ENCODE measurements around the gene GRB10. TPM values are rescaled to one million over a fixed set of nuclear protein-coding genes. Genes with fewer than 3 reads are reported as not detected.

Gene GRB10
- total RNA-seq, 1 donor from 2014 or later, result not detected

DNA sequence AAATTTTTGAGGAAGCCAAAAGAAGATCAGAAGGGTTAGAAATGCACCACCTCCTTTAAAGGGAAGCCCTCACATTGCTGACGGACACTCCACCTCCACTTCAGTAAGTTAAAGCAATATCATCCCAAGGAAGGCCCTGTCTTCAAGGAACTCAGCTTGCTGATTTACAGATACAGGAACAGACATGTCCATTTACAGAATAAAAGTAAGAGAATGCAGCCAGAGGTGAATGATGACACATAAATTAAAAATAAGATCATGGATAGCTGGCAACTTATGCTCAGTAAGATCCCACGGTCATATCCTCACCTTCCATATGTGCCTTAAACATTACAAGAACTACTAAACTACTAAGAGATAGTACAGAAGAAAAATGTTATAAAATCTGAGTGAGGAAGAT lies 20.4 kb downstream of the GRB10 start:
- POLR2A ChIA-PET, result no interaction called here
- Mint-ChIP-seq H3K4me1 (no peaks in the 10 kb centered on the region), H3K27ac (no peak overlapping the region), H3K4me3 (no peak overlapping the region), H3K9me3 (no peaks in the 10 kb centered on the region), H3K36me3 (ENCODE audit: low read depth) (no peaks in the 10 kb centered on the region), H3K27me3 (no peaks in the 10 kb centered on the region)
- ATAC-seq (ENCODE audit: low read depth) (no peak), DNase-seq (no peak)
- intact Hi-C loops (cut with micrococcal nuclease), result no loop called here
- TF ChIP-seq, protein P1, sequence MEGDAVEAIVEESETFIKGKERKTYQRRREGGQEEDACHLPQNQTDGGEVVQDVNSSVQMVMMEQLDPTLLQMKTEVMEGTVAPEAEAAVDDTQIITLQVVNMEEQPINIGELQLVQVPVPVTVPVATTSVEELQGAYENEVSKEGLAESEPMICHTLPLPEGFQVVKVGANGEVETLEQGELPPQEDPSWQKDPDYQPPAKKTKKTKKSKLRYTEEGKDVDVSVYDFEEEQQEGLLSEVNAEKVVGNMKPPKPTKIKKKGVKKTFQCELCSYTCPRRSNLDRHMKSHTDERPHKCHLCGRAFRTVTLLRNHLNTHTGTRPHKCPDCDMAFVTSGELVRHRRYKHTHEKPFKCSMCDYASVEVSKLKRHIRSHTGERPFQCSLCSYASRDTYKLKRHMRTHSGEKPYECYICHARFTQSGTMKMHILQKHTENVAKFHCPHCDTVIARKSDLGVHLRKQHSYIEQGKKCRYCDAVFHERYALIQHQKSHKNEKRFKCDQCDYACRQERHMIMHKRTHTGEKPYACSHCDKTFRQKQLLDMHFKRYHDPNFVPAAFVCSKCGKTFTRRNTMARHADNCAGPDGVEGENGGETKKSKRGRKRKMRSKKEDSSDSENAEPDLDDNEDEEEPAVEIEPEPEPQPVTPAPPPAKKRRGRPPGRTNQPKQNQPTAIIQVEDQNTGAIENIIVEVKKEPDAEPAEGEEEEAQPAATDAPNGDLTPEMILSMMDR (IDR thresholded peaks at IDR 0.05), result no peak
- CTCF ChIA-PET, result no interaction called here

DNA sequence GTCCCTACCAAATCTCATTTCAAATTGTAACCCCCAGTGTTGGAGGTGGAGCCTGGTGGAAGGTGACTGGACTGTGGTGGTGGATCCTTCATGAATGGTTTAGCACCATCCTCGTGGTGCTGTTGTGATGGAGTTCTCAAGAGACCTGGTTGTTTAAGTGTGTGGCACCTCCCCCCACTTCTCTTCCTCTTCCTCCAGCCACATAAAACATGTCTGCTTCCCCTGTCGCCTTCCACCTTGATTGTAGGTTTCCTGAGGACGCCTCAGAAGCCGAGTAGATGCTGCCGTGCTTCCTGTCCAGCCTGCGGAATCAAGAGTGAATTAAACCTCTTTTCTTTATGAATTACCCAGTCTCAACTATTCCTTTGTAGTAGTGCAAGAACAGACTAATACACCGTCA lies 21.0 kb downstream of the GRB10 start:
- no peak for DNase-seq
- Mint-ChIP-seq H3K9me3 (no peaks in the 10 kb centered on the region), H3K27me3 (no peaks in the 10 kb centered on the region), H3K36me3 (ENCODE audit: low read depth) (no peaks in the 10 kb centered on the region), H3K4me1 (no peaks in the 10 kb centered on the region), H3K4me3 (no peak overlapping the region), H3K27ac (no peak overlapping the region)
- intact Hi-C loops (cut with micrococcal nuclease), result no loop called here
- ChIA-PET POLR2A (no interaction called here), CTCF (no interaction called here)
- TF ChIP-seq, protein P1 (IDR thresholded peaks at IDR 0.05), result no peak
- ATAC-seq (ENCODE audit: low read depth), result no peak

DNA sequence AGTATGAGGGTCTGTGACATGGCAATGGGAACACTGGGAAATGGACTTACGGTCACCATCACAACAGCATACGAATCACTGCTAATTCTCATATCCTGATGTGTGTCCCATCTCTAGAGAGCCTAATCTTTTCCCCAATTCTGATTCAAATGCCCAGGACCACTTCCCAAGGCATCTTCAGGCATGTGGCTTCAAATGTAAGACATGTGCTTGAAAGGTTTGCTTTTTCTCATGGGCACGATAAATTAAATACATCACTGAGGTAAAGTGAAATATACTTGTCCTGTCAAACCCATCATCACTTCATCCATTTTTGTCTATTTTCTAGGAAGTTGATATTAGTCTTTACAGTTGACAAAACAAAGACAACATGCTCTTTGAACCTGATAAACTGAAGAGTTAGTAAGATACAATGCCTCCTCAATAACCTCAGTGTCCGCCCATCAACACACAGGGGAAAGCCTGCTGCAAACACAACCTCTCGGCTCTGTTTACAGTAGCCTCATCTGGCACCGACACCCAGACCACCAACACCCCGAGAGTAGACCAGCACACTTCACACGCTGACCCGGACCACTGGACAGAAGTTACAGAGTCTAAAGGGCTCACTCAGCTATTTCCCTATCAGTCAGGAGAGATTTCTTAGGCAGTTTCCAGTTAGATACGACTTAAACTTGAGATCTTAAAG lies 24.8 kb downstream of the GRB10 start:
- no peaks in the 10 kb centered on the region for H3K9me3 Mint-ChIP-seq
- TF ChIP-seq, protein P1 (IDR thresholded peaks at IDR 0.05), result no peak
- DNase-seq (no peak), ATAC-seq (ENCODE audit: low read depth) (no peak)
- no peak overlapping the region for H3K4me3 Mint-ChIP-seq
- POLR2A ChIA-PET, result no interaction called here
- H3K4me1 Mint-ChIP-seq, result no peaks in the 10 kb centered on the region
- no peaks in the 10 kb centered on the region for H3K36me3 Mint-ChIP-seq (ENCODE audit: low read depth)
- CTCF ChIA-PET, result no interaction called here
- intact Hi-C loops (cut with micrococcal nuclease), result no loop called here
- H3K27ac Mint-ChIP-seq, result no peak overlapping the region
- H3K27me3 Mint-ChIP-seq, result no peaks in the 10 kb centered on the region

DNA sequence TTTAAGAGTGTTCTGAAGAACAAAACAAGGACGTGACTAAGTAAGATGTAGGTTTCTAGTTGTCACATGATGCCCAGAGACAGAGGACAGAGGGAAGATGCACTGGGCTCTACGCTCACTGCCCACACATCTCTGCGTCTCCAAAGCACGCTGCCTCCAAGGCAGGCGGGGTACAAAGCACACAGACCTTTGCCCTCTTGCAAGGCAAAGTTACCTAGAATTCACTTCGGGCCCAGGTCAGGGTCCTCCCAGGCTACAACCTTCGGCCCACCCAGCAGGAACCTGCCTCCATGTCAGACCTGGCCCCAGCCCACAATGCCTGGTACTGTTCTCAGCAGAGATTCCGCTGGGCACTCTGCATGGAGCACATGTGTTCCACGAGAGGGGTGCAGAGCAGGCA lies 26.5 kb downstream of the GRB10 start:
- no peak for DNase-seq
- ChIA-PET CTCF (no interaction called here), POLR2A (no interaction called here)
- TF ChIP-seq, protein P1 (IDR thresholded peaks at IDR 0.05), result no peak
- Mint-ChIP-seq H3K4me3 (no peak overlapping the region), H3K27ac (no peak overlapping the region), H3K27me3 (no peaks in the 10 kb centered on the region), H3K36me3 (ENCODE audit: low read depth) (no peaks in the 10 kb centered on the region), H3K9me3 (no peaks in the 10 kb centered on the region), H3K4me1 (no peaks in the 10 kb centered on the region)
- intact Hi-C loops (cut with micrococcal nuclease), result no loop called here
- no peak for ATAC-seq (ENCODE audit: low read depth)

DNA sequence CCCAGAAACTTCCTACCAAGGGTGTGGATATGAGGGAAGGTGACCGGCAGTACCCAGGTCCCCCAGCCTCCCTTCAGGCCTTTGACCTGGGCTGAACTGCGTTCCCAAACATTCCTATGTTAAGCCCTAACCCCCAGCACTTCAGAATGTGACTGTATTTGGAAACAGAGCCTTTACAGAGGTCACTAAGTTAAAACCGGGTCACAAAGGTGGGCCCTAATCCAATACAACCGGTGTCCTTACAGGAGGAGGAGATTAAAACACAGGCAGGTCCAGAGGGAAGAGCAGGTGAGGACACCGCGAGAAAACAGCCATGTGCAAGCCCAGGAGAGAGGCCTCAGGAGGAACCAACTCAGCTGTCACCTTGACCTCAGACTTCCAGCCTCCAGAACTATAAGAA lies 28.0 kb downstream of the GRB10 start:
- no peaks in the 10 kb centered on the region for H3K9me3 Mint-ChIP-seq
- DNase-seq (no peak), ATAC-seq (ENCODE audit: low read depth) (no peak)
- no peak overlapping the region for H3K27ac Mint-ChIP-seq
- intact Hi-C loops (cut with micrococcal nuclease), result no loop called here
- H3K4me1 Mint-ChIP-seq, result no peaks in the 10 kb centered on the region
- POLR2A ChIA-PET, result no interaction called here
- H3K27me3 Mint-ChIP-seq, result no peaks in the 10 kb centered on the region
- H3K4me3 Mint-ChIP-seq, result no peak overlapping the region
- H3K36me3 Mint-ChIP-seq (ENCODE audit: low read depth), result no peaks in the 10 kb centered on the region
- TF ChIP-seq, protein P1 (IDR thresholded peaks at IDR 0.05), result no peak
- CTCF ChIA-PET, result no interaction called here

All from activated B cell treated with CpG ODN at 0.5 μM for 24 hours (primary cell).